ENCODE measurements around the gene SYVN1.
A peak's percentile ranks its signal among the peaks of the same experiment; 100 is the strongest.
"Not testable (repeated sequence)": the region's sequence is repeated elsewhere in the genome, so short reads cannot be mapped to it uniquely, and the experiment has no call there.

Gene SYVN1

GRCh38 chr11:65150509-65151299, 16.4 kb upstream of the SYVN1 start:
- Histone ChIP-seq H3K27me3 (ENCODE audit: control insufficient read depth, insufficient read depth, low read length) (no peaks in the 10 kb centered on the region), H3K27ac (ENCODE audit: low read length) (no peak overlapping the region), H3K36me3 (ENCODE audit: control insufficient read depth, insufficient read depth, low read length) (no peaks in the 10 kb centered on the region), H3K4me3 (ENCODE audit: low read length) (peak overlapping the region; percentile 16; the same call in 1 of the 2 replicates), H3K4me1 (ENCODE audit: control insufficient read depth, insufficient read depth, low read length) (peaks cover 2% of the 10 kb centered on the region; the same call in 1 of the 2 replicates), H3K9me3 (ENCODE audit: control insufficient read depth, insufficient read depth, low read length) (no peaks in the 10 kb centered on the region; the same call in 1 of the 2 replicates)
- DNase-seq (ENCODE audit: low read depth, low spot score): no peak
- WGBS (ENCODE audit: insufficient coverage, insufficient read length): no CpG with 5 or more reads among the region's 12 CpGs

DNA sequence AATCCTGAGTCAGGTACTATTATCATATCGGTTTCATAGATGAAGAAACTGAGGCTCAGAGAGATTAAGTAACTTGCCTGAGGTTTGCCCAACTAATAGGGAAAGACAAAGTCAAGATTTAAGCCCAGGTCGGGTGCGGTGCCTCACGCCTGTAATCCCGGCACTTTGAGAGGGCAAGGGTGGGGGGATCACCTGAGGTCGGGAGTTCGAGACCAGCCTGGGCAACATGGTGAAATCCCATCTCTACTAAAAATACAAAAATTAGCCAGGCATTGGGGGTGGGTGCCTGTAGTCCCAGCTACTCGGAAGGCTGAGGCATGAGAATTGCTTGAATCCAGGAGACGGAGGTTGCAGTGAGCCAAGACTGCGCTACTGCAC, 15.8 kb upstream of the SYVN1 start:
- H3K36me3 ChIP-seq (ENCODE audit: control insufficient read depth, insufficient read depth, low read length); DNase-seq (ENCODE audit: low read depth, low spot score); H3K27me3 ChIP-seq (ENCODE audit: control insufficient read depth, insufficient read depth, low read length); H3K4me1 ChIP-seq (ENCODE audit: control insufficient read depth, insufficient read depth, low read length); H3K9me3 ChIP-seq (ENCODE audit: control insufficient read depth, insufficient read depth, low read length); H3K27ac ChIP-seq (ENCODE audit: low read length); H3K4me3 ChIP-seq (ENCODE audit: low read length): not testable (repeated sequence)
- WGBS (ENCODE audit: insufficient coverage, insufficient read length): no CpG with 5 or more reads among the region's 10 CpGs

DNA sequence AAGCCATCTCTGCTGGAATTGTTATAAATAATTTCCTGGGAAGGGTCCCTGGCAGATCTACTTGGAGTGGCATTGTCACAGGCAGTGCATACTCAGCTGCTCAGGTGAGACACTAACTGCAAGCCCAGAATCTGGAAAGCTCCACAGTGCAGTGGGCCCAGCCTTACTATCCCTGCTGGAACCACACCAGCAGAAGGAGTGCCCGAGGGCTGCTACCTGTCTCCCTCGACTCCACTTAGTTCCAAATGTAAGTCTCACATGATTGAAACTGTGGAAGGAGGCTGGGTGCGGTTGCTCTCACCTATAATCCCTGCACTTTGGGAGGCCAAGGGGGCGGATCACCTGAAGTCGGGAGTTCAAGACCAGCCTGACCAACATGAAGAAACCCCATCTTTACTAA, 14.3 kb upstream of the SYVN1 start:
- no peaks in the 10 kb centered on the region; the same call in 1 of the 2 replicates for H3K9me3 ChIP-seq (ENCODE audit: control insufficient read depth, insufficient read depth, low read length)
- WGBS (ENCODE audit: insufficient coverage, insufficient read length): no CpG with 5 or more reads among the region's 5 CpGs

DNA sequence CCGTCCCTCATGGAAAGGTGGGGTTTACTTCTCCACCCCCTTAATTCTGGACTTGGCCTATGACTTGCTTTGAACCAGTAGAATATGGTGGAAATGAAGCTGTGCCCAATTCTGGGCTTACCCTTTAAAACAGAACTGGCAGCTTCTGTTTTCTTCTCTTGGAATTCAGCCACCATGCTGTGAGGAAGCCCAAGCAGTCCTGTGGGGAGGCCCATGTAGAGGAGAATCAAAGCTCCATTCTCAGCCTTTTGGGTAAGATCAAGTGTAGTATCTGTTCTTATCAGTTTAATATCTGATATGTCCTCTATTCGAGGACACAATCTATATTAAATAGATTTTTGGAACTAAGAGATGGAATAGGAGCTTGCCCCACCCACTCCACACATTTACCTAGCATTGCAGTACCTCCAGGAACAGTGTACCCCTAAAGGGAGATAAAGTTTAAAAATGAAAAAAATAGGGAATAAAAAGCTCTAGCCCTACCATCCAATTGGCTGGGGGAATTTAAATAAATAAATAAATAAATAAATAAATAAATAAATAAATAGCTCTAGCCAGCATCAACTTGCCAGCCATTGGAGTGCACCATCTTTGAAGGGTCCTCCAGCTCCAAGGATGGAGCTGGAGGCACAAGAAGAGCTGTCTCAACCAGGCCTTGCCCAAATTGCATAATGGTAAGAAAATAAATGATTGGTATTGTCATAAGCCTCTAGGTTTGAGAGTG, 13.2 kb upstream of the SYVN1 start:
- H3K36me3 ChIP-seq (ENCODE audit: control insufficient read depth, insufficient read depth, low read length): no peaks in the 10 kb centered on the region

More for the DNA sequence above, 14.3 kb upstream of the SYVN1 start:
- no peak for DNase-seq (ENCODE audit: low read depth, low spot score)
- no peaks in the 10 kb centered on the region for H3K27me3 ChIP-seq (ENCODE audit: control insufficient read depth, insufficient read depth, low read length)
- H3K4me3 ChIP-seq (ENCODE audit: low read length): no peak overlapping the region
- H3K36me3 ChIP-seq (ENCODE audit: control insufficient read depth, insufficient read depth, low read length): no peaks in the 10 kb centered on the region
- H3K27ac ChIP-seq (ENCODE audit: low read length): no peak overlapping the region
- H3K4me1 ChIP-seq (ENCODE audit: control insufficient read depth, insufficient read depth, low read length): peaks cover 2% of the 10 kb centered on the region; the same call in 1 of the 2 replicates

GRCh38 chr11:65141896-65142494, 7.7 kb upstream of the SYVN1 start:
- H3K4me3 ChIP-seq (ENCODE audit: low read length): no peak overlapping the region

More for the DNA sequence above, 13.2 kb upstream of the SYVN1 start:
- Histone ChIP-seq H3K4me3 (ENCODE audit: low read length) (no peak overlapping the region), H3K27me3 (ENCODE audit: control insufficient read depth, insufficient read depth, low read length) (no peaks in the 10 kb centered on the region), H3K4me1 (ENCODE audit: control insufficient read depth, insufficient read depth, low read length) (peaks cover 2% of the 10 kb centered on the region; the same call in 1 of the 2 replicates), H3K9me3 (ENCODE audit: control insufficient read depth, insufficient read depth, low read length) (no peaks in the 10 kb centered on the region; the same call in 1 of the 2 replicates), H3K27ac (ENCODE audit: low read length) (no peak overlapping the region)
- no CpG with 5 or more reads among the region's 2 CpGs for WGBS (ENCODE audit: insufficient coverage, insufficient read length)
- DNase-seq (ENCODE audit: low read depth, low spot score): no peak

DNA sequence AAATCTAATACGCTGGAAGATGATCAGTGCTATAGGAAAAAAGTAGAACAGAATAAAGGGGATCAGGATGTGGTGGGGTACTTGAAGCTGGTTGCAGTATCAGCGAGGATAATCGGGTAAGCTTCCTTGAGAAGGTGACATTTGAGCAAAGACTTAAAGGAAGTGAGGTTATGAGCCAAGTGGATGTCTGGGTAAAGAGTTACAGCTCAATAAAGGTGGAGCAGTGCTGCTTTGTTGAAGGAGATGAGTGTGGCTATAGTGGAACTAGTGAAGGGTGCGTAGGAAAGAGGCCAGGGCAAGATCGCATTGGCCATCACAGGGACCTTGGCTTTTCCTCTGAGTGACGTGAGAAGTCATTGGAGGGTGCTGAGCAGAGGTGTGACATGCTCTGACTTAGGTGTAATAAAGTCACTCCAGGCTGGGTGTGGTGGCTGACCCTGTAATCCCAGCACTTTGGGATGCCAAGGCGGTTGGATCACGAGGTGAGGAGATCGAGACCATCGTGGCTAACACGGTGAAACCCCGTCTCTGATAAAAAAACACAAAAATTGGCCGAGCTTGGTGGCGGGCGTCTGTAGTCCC, 2.3 kb upstream of the SYVN1 start:
- no peaks in the 10 kb centered on the region for H3K27me3 ChIP-seq (ENCODE audit: control insufficient read depth, insufficient read depth, low read length)
- H3K27ac ChIP-seq (ENCODE audit: low read length): no peak overlapping the region
- peaks cover 4% of the 10 kb centered on the region; the same call in 1 of the 2 replicates for H3K36me3 ChIP-seq (ENCODE audit: control insufficient read depth, insufficient read depth, low read length)
- peaks cover 2% of the 10 kb centered on the region; the same call in 1 of the 2 replicates for H3K4me1 ChIP-seq (ENCODE audit: control insufficient read depth, insufficient read depth, low read length)
- no peak for DNase-seq (ENCODE audit: low read depth, low spot score)
- H3K4me3 ChIP-seq (ENCODE audit: low read length): no peak overlapping the region
- WGBS (ENCODE audit: insufficient coverage, insufficient read length): no CpG with 5 or more reads among the region's 15 CpGs
- H3K9me3 ChIP-seq (ENCODE audit: control insufficient read depth, insufficient read depth, low read length): no peaks in the 10 kb centered on the region

More at GRCh38 chr11:65141896-65142494, 7.7 kb upstream of the SYVN1 start:
- no peaks in the 10 kb centered on the region for H3K36me3 ChIP-seq (ENCODE audit: control insufficient read depth, insufficient read depth, low read length)
- H3K27ac ChIP-seq (ENCODE audit: low read length): no peak overlapping the region
- no peaks in the 10 kb centered on the region; the same call in 1 of the 2 replicates for H3K9me3 ChIP-seq (ENCODE audit: control insufficient read depth, insufficient read depth, low read length)
- no CpG with 5 or more reads among the region's 7 CpGs for WGBS (ENCODE audit: insufficient coverage, insufficient read length)
- no peaks in the 10 kb centered on the region for H3K4me1 ChIP-seq (ENCODE audit: control insufficient read depth, insufficient read depth, low read length)
- DNase-seq (ENCODE audit: low read depth, low spot score): no peak
- H3K27me3 ChIP-seq (ENCODE audit: control insufficient read depth, insufficient read depth, low read length): no peaks in the 10 kb centered on the region

DNA sequence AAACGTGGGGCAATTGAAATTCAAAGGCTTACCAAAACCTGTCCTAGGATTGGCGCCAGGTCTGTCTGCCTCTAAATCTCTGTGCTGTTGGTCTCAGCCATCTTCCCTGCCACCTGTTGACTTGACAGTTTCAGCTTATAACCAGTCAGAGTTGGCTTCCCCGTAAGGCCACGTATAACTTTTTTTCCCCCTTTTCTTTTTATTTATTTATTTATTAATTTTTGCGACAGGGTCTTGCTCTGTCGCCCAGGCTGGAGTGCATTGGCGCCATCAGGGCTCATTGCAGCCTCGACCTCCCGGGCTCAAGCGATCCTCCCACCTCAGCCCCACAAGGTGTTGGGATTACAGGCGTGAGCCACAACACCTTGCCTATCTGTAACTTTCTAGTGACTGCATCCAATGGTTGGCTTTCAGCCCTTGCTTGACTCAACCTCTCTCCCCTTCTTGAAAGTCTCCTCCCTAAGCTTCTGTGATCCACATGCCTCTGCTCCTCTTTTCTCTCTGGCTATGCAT, 1.4 kb upstream of the SYVN1 start:
- peaks cover 12% of the 10 kb centered on the region for H3K36me3 ChIP-seq (ENCODE audit: control insufficient read depth, insufficient read depth, low read length)
- peaks cover 2% of the 10 kb centered on the region; the same call in 1 of the 2 replicates for H3K4me1 ChIP-seq (ENCODE audit: control insufficient read depth, insufficient read depth, low read length)
- H3K27me3 ChIP-seq (ENCODE audit: control insufficient read depth, insufficient read depth, low read length): no peaks in the 10 kb centered on the region
- H3K4me3 ChIP-seq (ENCODE audit: low read length): peak overlapping the region; percentile 52; the same call in 1 of the 2 replicates
- WGBS (ENCODE audit: insufficient coverage, insufficient read length): no CpG with 5 or more reads among the region's 11 CpGs
- H3K9me3 ChIP-seq (ENCODE audit: control insufficient read depth, insufficient read depth, low read length): no peaks in the 10 kb centered on the region
- no peak for DNase-seq (ENCODE audit: low read depth, low spot score)
- H3K27ac ChIP-seq (ENCODE audit: low read length): no peak overlapping the region

GRCh38 chr11:65134952-65135632, 773 bp upstream of the SYVN1 start:
- peak; percentile 89 for DNase-seq (ENCODE audit: low read depth, low spot score)
- H3K4me3 ChIP-seq (ENCODE audit: low read length): peak overlapping the region; percentile 90; the same call in 1 of the 2 replicates
- H3K27me3 ChIP-seq (ENCODE audit: control insufficient read depth, insufficient read depth, low read length): no peaks in the 10 kb centered on the region
- no peaks in the 10 kb centered on the region for H3K9me3 ChIP-seq (ENCODE audit: control insufficient read depth, insufficient read depth, low read length)
- no CpG with 5 or more reads among the region's 24 CpGs for WGBS (ENCODE audit: insufficient coverage, insufficient read length)
- H3K36me3 ChIP-seq (ENCODE audit: control insufficient read depth, insufficient read depth, low read length): peaks cover 14% of the 10 kb centered on the region
- H3K4me1 ChIP-seq (ENCODE audit: control insufficient read depth, insufficient read depth, low read length): peaks cover 2% of the 10 kb centered on the region; the same call in 1 of the 2 replicates
- H3K27ac ChIP-seq (ENCODE audit: low read length): no peak overlapping the region

- no peaks in the 10 kb centered on the region for H3K9me3 ChIP-seq (ENCODE audit: control insufficient read depth, insufficient read depth, low read length)
- no peaks in the 10 kb centered on the region for H3K27me3 ChIP-seq (ENCODE audit: control insufficient read depth, insufficient read depth, low read length)
- no CpG with 5 or more reads among the region's 20 CpGs for WGBS (ENCODE audit: insufficient coverage, insufficient read length)
- DNase-seq (ENCODE audit: low read depth, low spot score): no peak
- H3K27ac ChIP-seq (ENCODE audit: low read length): no peak overlapping the region
- H3K4me3 ChIP-seq (ENCODE audit: low read length): peak overlapping the region; percentile 90
- H3K36me3 ChIP-seq (ENCODE audit: control insufficient read depth, insufficient read depth, low read length): peaks cover 19% of the 10 kb centered on the region
- H3K4me1 ChIP-seq (ENCODE audit: control insufficient read depth, insufficient read depth, low read length): peaks cover 2% of the 10 kb centered on the region; the same call in 1 of the 2 replicates
Measured at GRCh38 chr11:65133724-65134123, 595 bp downstream of the SYVN1 start.

Data from iPS DF 6.9 (cell line).